SK-N-SH treated with all-trans-retinoic acid at 6 μM for 48 hours (cell line): ENCODE measurements around the gene TNKS2.
"Not testable (repeated sequence)": the region's sequence is repeated elsewhere in the genome, so short reads cannot be mapped to it uniquely, and the experiment has no call there.

ENCODE experiments used
- ATAC-seq: fragments of 200-7000 bp; cut with Tn5 transposase; 3 replicates; pipeline ENCODE4 v1.9.1; 2020; ENCODE audit warnings: mild to moderate bottlenecking, moderate library complexity
- BACH2 ChIP-seq: fragments of 250-450 bp; sonication (Bioruptor Pico); IDR thresholded peaks from 2 replicates; pipeline ENCODE4 v1.9.0; 2021; ENCODE audit warnings: mild to moderate bottlenecking, borderline replicate concordance
- CSDC2 ChIP-seq: fragments of 250-450 bp; sonication (Bioruptor Pico); IDR thresholded peaks from 2 replicates; pipeline ENCODE4 v1.5.0; 2020; ENCODE audit warnings: mild to moderate bottlenecking, moderate library complexity
- ESRRG ChIP-seq: fragments of 250-450 bp; sonication (Bioruptor Pico); IDR thresholded peaks from 2 replicates; pipeline ENCODE4 v1.6.1; 2021; ENCODE audit warnings: mild to moderate bottlenecking
- GLIS3 ChIP-seq: fragments of 250-450 bp; sonication (Bioruptor Pico); IDR thresholded peaks from 2 replicates; pipeline ENCODE4 v1.5.0; 2020; ENCODE audit warnings: mild to moderate bottlenecking, moderate library complexity
- ISL1 ChIP-seq: fragments of 250-450 bp; sonication (Bioruptor Pico); IDR thresholded peaks from 2 replicates; pipeline ENCODE4 v2.1.2; 2022; ENCODE audit warnings: mild to moderate bottlenecking, moderate library complexity
- OSR1 ChIP-seq: fragments of 250-450 bp; sonication (Bioruptor Pico); IDR thresholded peaks from 2 replicates; pipeline ENCODE4 v1.8.0; 2022; ENCODE audit warnings: moderate library complexity, mild to moderate bottlenecking, inconsistent platforms
- PPARA ChIP-seq: fragments of 250-450 bp; sonication (Bioruptor Pico); IDR thresholded peaks from 2 replicates; pipeline ENCODE4 v1.5.0; 2020; ENCODE audit warnings: mild to moderate bottlenecking, borderline replicate concordance
- RARB ChIP-seq: fragments of 250-450 bp; sonication (Bioruptor Pico); IDR thresholded peaks from 2 replicates; pipeline ENCODE4 v1.8.0; 2021; ENCODE audit warnings: mild to moderate bottlenecking, moderate library complexity
- TCF4 ChIP-seq: fragments of 250-450 bp; sonication (Bioruptor Pico); IDR thresholded peaks from 2 replicates; pipeline ENCODE4 v1.8.0; 2021; ENCODE audit warnings: mild to moderate bottlenecking, moderate library complexity, borderline replicate concordance
- TOX ChIP-seq: fragments of 250-450 bp; sonication (Bioruptor Pico); IDR thresholded peaks from 2 replicates; pipeline ENCODE4 v1.8.0; 2021; ENCODE audit warnings: mild to moderate bottlenecking, moderate library complexity, borderline replicate concordance
- ZFP3 ChIP-seq: fragments of 250-450 bp; sonication (Bioruptor Pico); IDR thresholded peaks from 2 replicates; pipeline ENCODE4 v1.5.0; 2020; ENCODE audit warnings: mild to moderate bottlenecking, moderate library complexity
- ZFP30 ChIP-seq: fragments of 450-650 bp; formaldehyde crosslinking; IDR thresholded peaks from 2 replicates; pipeline ENCODE4 v1.5.0; 2022; ENCODE audit warnings: mild to moderate bottlenecking, moderate library complexity
- ZNF565 ChIP-seq: fragments of 450-650 bp; formaldehyde crosslinking; conservative IDR thresholded peaks from 2 replicates; pipeline ENCODE4 v1.5.0; 2020; ENCODE audit warnings: low read depth, mild to moderate bottlenecking, moderate library complexity
- ZNF8 ChIP-seq: fragments of 450-650 bp; formaldehyde crosslinking; IDR thresholded peaks from 2 replicates; pipeline ENCODE4 v1.5.0; 2020; ENCODE audit warnings: mild to moderate bottlenecking, moderate library complexity
- TF ChIP-seq, protein P1 (sequence below): fragments of 250-450 bp; sonication (Bioruptor Pico); IDR thresholded peaks from 2 replicates; pipeline ENCODE4 v1.5.1; 2021; ENCODE audit warnings: mild to moderate bottlenecking, moderate library complexity
- TF ChIP-seq, protein P2 (sequence below): fragments of 250-450 bp; sonication (Bioruptor Pico); IDR thresholded peaks from 2 replicates; pipeline ENCODE4 v1.5.0; 2020; ENCODE audit warnings: mild to moderate bottlenecking, moderate library complexity
- TF ChIP-seq, protein P3 (sequence below): fragments of 250-450 bp; sonication (Bioruptor Pico); IDR thresholded peaks from 2 replicates; pipeline ENCODE4 v1.8.0; 2021; ENCODE audit warnings: low read depth, mild to moderate bottlenecking, moderate library complexity, borderline replicate concordance

The TNKS2 gene

DNA sequence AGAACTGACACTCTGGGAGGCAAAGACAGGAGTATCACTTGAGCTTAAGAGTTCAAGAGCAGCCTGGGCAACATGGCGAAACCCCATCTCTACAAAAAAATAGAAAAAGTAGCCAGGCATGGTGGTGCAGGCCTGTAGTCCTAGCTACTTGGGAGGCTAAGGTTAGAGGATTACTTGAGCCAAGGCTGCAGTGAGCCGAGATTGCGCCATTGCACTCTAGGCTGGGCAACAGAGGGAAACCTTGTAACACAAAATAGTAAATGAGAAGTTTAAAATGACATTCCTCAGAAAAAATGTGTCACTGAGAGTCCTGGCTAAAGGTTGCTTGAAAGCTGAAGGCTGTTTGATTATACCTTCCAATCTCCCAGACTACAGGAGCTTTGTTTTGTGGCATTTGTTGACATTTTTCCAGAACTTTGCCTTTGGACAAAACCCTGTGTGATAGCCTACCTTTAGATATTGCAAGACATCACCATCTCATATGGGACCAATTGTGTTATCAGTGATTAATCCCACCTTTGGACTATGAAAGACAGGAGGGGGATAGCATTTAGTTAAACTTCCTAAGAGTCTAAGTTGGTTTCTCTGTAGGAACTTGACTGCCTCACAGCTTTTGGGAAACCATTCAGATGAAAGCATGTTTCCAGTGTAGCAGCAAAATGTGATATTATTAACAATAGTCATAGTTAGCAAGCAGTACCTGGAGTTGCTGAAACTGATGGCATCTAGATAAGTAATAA is 5.3 kb downstream of the TNKS2 start:
- TF ChIP-seq ZNF565 (CRISPR knock-in tag) (no peak), TOX (CRISPR knock-in tag) (no peak), ZNF8 (CRISPR knock-in tag) (no peak)
- ATAC-seq = no peak

DNA sequence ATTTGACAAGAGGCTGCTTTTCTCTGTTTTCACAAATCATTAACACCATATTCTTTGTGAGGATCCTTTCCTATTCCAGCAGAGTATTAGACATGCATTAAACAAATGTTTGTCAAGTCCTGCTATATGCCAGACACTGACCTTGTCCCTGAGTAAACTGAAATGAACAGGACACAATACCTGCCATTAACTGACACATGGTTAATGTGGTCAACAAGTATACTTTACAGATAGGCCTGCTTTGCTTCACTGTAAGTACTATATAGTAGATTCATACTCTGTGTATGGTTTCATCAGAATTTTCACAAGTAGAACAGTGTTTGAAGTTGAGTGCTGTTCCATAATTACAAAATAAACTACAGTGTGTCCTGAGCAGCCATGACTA is 5.9 kb downstream of the TNKS2 start:
- TF ChIP-seq ZFP30 = no peak
- TF ChIP-seq TCF4 (CRISPR knock-in tag) = no peak
- no peak for TF ChIP-seq OSR1 (CRISPR knock-in tag)
- TF ChIP-seq ESRRG (CRISPR knock-in tag) = no peak
- no peak for TF ChIP-seq ZNF8 (CRISPR knock-in tag)
- TF ChIP-seq ZFP3 (CRISPR knock-in tag) = no peak
- TF ChIP-seq PPARA (CRISPR knock-in tag) = no peak
- TF ChIP-seq CSDC2 (CRISPR knock-in tag) = no peak
- TF ChIP-seq GLIS3 (CRISPR knock-in tag) = no peak
- TF ChIP-seq, protein P1, sequence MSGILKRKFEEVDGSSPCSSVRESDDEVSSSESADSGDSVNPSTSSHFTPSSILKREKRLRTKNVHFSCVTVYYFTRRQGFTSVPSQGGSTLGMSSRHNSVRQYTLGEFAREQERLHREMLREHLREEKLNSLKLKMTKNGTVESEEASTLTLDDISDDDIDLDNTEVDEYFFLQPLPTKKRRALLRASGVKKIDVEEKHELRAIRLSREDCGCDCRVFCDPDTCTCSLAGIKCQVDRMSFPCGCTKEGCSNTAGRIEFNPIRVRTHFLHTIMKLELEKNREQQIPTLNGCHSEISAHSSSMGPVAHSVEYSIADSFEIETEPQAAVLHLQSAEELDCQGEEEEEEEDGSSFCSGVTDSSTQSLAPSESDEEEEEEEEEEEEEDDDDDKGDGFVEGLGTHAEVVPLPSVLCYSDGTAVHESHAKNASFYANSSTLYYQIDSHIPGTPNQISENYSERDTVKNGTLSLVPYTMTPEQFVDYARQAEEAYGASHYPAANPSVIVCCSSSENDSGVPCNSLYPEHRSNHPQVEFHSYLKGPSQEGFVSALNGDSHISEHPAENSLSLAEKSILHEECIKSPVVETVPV (CRISPR knock-in tag) = no peak
- TF ChIP-seq RARB (CRISPR knock-in tag) = no peak
- no peak for TF ChIP-seq BACH2 (CRISPR knock-in tag)
- TF ChIP-seq TOX (CRISPR knock-in tag) = no peak
- no peak for TF ChIP-seq ISL1
- ATAC-seq = no peak

DNA sequence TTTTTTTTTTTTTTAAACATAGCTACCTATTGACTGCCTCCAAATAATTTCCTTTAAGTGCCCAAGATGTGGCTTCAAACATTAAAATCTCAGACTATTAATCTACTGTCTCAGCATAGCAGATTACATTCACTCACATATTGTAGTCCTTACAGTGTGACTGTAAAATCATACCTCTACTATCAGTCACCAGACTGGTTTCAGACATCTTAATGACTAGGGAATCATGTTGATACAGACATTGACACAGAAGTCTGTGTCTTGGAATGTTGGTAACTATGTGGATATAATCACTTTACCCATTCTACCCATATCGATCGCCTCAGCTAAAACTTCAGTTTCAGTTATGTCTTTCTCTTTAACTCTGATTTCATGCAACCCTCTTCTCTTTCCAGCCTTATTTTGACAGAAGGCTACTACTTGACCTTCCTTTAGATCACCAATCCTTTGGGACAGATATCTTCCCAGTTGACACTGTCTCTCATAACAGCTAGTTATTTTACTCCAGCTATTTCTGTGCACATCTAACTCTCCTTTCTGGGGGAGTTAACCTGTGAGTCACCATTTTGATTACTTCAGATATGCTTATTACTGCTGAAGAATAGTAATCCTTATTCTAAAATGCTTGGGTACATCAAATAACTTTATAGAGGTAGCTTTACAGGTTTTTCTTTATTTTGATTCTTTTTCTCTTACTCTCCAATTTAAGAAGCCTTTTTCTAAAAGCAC is 7.0 kb downstream of the TNKS2 start:
- ATAC-seq = no peak
- TF ChIP-seq, protein P2, sequence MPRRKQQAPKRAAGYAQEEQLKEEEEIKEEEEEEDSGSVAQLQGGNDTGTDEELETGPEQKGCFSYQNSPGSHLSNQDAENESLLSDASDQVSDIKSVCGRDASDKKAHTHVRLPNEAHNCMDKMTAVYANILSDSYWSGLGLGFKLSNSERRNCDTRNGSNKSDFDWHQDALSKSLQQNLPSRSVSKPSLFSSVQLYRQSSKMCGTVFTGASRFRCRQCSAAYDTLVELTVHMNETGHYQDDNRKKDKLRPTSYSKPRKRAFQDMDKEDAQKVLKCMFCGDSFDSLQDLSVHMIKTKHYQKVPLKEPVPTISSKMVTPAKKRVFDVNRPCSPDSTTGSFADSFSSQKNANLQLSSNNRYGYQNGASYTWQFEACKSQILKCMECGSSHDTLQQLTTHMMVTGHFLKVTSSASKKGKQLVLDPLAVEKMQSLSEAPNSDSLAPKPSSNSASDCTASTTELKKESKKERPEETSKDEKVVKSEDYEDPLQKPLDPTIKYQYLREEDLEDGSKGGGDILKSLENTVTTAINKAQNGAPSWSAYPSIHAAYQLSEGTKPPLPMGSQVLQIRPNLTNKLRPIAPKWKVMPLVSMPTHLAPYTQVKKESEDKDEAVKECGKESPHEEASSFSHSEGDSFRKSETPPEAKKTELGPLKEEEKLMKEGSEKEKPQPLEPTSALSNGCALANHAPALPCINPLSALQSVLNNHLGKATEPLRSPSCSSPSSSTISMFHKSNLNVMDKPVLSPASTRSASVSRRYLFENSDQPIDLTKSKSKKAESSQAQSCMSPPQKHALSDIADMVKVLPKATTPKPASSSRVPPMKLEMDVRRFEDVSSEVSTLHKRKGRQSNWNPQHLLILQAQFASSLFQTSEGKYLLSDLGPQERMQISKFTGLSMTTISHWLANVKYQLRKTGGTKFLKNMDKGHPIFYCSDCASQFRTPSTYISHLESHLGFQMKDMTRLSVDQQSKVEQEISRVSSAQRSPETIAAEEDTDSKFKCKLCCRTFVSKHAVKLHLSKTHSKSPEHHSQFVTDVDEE (CRISPR knock-in tag) = no peak
- TF ChIP-seq GLIS3 (CRISPR knock-in tag) (no peak), ZNF8 (CRISPR knock-in tag) (no peak), ISL1 (no peak), TCF4 (CRISPR knock-in tag) (no peak), BACH2 (CRISPR knock-in tag) (no peak), TOX (CRISPR knock-in tag) (no peak), PPARA (CRISPR knock-in tag) (no peak), RARB (CRISPR knock-in tag) (no peak)
- TF ChIP-seq, protein P1 (CRISPR knock-in tag) = no peak
- TF ChIP-seq, protein P3, sequence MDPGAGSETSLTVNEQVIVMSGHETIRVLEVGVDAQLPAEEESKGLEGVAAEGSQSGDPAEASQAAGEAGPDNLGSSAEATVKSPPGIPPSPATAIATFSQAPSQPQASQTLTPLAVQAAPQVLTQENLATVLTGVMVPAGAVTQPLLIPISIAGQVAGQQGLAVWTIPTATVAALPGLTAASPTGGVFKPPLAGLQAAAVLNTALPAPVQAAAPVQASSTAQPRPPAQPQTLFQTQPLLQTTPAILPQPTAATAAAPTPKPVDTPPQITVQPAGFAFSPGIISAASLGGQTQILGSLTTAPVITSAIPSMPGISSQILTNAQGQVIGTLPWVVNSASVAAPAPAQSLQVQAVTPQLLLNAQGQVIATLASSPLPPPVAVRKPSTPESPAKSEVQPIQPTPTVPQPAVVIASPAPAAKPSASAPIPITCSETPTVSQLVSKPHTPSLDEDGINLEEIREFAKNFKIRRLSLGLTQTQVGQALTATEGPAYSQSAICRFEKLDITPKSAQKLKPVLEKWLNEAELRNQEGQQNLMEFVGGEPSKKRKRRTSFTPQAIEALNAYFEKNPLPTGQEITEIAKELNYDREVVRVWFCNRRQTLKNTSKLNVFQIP (CRISPR knock-in tag) = no peak

DNA sequence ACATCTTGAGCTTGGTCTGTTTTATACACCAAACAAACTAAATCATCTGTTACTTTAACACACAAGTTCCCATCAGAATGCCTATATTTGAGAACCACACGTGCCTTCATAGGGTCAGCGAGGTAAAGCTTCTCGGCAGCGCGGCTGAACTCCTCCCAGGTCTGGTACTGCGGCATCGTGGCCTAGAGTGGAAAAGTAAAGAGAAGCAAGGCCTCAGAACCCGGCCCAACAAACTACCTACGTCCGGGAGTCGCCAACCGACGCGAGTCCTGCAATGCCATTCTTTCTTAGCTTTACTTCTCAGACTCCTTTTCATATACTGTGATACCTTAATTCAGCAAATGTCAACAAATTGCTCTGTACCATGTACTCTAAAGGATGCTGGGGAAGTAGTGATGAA is 9.0 kb downstream of the TNKS2 start:
- not testable (repeated sequence) for ATAC-seq
